ENCODE measurements around the gene TENT5C.

Gene TENT5C

GRCh38 chr1:117644696-117645311, 39.0 kb downstream of the TENT5C start:
- no peak for DNase-seq (ENCODE audit: extremely low read depth, insufficient read length)
- Histone ChIP-seq H3K36me3 (ENCODE audit: control insufficient read depth, insufficient read depth, low read length) (no peaks in the 10 kb centered on the region), H3K4me3 (replicated peaks; ENCODE audit: low read depth, low read length) (no peak overlapping the region), H3K27me3 (replicated peaks; ENCODE audit: control insufficient read depth, insufficient read depth, low read length) (peaks cover 2% of the 10 kb centered on the region)
- no peak for TF ChIP-seq CTCF (IDR thresholded peaks at IDR 0.05; ENCODE audit: insufficient read depth, low read length, poor library complexity, severe bottlenecking)

GRCh38 chr1:117645343-117645742, 39.5 kb downstream of the TENT5C start:
- DNase-seq (ENCODE audit: extremely low read depth, insufficient read length): no peak
- Histone ChIP-seq H3K27me3 (replicated peaks; ENCODE audit: control insufficient read depth, insufficient read depth, low read length) (peaks cover 2% of the 10 kb centered on the region), H3K36me3 (ENCODE audit: control insufficient read depth, insufficient read depth, low read length) (no peaks in the 10 kb centered on the region), H3K4me3 (replicated peaks; ENCODE audit: low read depth, low read length) (no peak overlapping the region)
- no peak for TF ChIP-seq CTCF (IDR thresholded peaks at IDR 0.05; ENCODE audit: insufficient read depth, low read length, poor library complexity, severe bottlenecking)

GRCh38 chr1:117646007-117646811, 40.4 kb downstream of the TENT5C start:
- no peak for DNase-seq (ENCODE audit: extremely low read depth, insufficient read length)
- H3K27me3 ChIP-seq (replicated peaks; ENCODE audit: control insufficient read depth, insufficient read depth, low read length): peaks cover 2% of the 10 kb centered on the region
- TF ChIP-seq CTCF (IDR thresholded peaks at IDR 0.05; ENCODE audit: insufficient read depth, low read length, poor library complexity, severe bottlenecking): no peak
- H3K36me3 ChIP-seq (ENCODE audit: control insufficient read depth, insufficient read depth, low read length): no peaks in the 10 kb centered on the region
- H3K4me3 ChIP-seq (replicated peaks; ENCODE audit: low read depth, low read length): no peak overlapping the region

GRCh38 chr1:117646956-117647355, 41.1 kb downstream of the TENT5C start:
- no peak for DNase-seq (ENCODE audit: extremely low read depth, insufficient read length)
- Histone ChIP-seq H3K36me3 (ENCODE audit: control insufficient read depth, insufficient read depth, low read length) (no peaks in the 10 kb centered on the region), H3K4me3 (replicated peaks; ENCODE audit: low read depth, low read length) (no peak overlapping the region), H3K27me3 (replicated peaks; ENCODE audit: control insufficient read depth, insufficient read depth, low read length) (no peaks in the 10 kb centered on the region; the same call in 1 of the 2 replicates)
- no peak for TF ChIP-seq CTCF (IDR thresholded peaks at IDR 0.05; ENCODE audit: insufficient read depth, low read length, poor library complexity, severe bottlenecking)

GRCh38 chr1:117648015-117648414, 42.2 kb downstream of the TENT5C start:
- no peaks in the 10 kb centered on the region for H3K36me3 ChIP-seq (ENCODE audit: control insufficient read depth, insufficient read depth, low read length)
- H3K4me3 ChIP-seq (replicated peaks; ENCODE audit: low read depth, low read length): no peak overlapping the region
- no peak for DNase-seq (ENCODE audit: extremely low read depth, insufficient read length)
- no peak for TF ChIP-seq CTCF (IDR thresholded peaks at IDR 0.05; ENCODE audit: insufficient read depth, low read length, poor library complexity, severe bottlenecking)
- no peaks in the 10 kb centered on the region; the same call in 1 of the 2 replicates for H3K27me3 ChIP-seq (replicated peaks; ENCODE audit: control insufficient read depth, insufficient read depth, low read length)
